Measurements from ENCODE around the gene ATXN7L3B. TPM values are rescaled to one million over a fixed set of nuclear protein-coding genes. Genes with fewer than 3 reads are reported as not detected.

Gene ATXN7L3B
- total and polyA plus RNA-seq, 9 of the 15 experiments (the other 6 are each of a cell fraction or from before 2014, with no cell fraction given): 10.3 to 40.5 (median 31.0) TPM

GRCh38 chr12:74563927-74564326, 26.3 kb downstream of the ATXN7L3B start:
- Histone ChIP-seq H3K9me1 (ENCODE audit: control insufficient read depth, insufficient read depth, low read length) (no peaks in the 10 kb centered on the region), H4K20me1 (replicated peaks; ENCODE audit: control insufficient read depth, insufficient read depth, low read length) (no peaks in the 10 kb centered on the region), H2AFZ (ENCODE audit: low read depth, low read length) (no peak overlapping the region), H3K4me1 (replicated peaks in 1 of 2; ENCODE audit: control insufficient read depth in 2 of 2, insufficient read depth in 2 of 2, low read length in 2 of 2) (no peaks in the 10 kb centered on the region), H3K9ac (ENCODE audit: insufficient read depth in 1 of 2, low read depth in 2 of 2, low read length in 2 of 2) (no peak overlapping the region), H3K4me2 (ENCODE audit: insufficient read depth, low read length) (no peak overlapping the region), H3K36me3 (ENCODE audit: control insufficient read depth, insufficient read depth, low read length) (no peaks in the 10 kb centered on the region), H3K4me3 (no peak overlapping the region), H3K79me2 (ENCODE audit: control insufficient read depth, insufficient read depth, low read length) (no peaks in the 10 kb centered on the region), H3K9me3 (replicated peaks; ENCODE audit: control insufficient read depth, insufficient read depth, low read depth, low read length) (no peaks in the 10 kb centered on the region), H3K27me3 (ENCODE audit: control insufficient read depth in 2 of 2, insufficient read depth in 2 of 2, low read length in 2 of 2) (no peaks in the 10 kb centered on the region), H3K27ac (ENCODE audit: extremely low read depth, low read depth, low read length) (no peak overlapping the region)
- POLR2A ChIA-PET: no interaction called here
- in situ Hi-C loops (cut with MboI): no loop called here
- TF ChIP-seq SRSF3 (IDR thresholded peaks at IDR 0.05; ENCODE audit: insufficient read depth, low read length) (no peak), EP400 (IDR thresholded peaks at IDR 0.05) (no peak), CHCHD3 (CRISPR knock-in tag; IDR thresholded peaks at IDR 0.05) (no peak), ZKSCAN1 (IDR thresholded peaks at IDR 0.05; ENCODE audit: low read depth, low read length) (no peak), U2AF1 (optimal IDR thresholded peaks at IDR 0.05; ENCODE audit: low read depth, low read length) (no peak)
- intact Hi-C loops (cut with micrococcal nuclease): no loop called here
- ATAC-seq: no peak
- no peak for FAIRE-seq
- CTCF ChIA-PET (ENCODE audit: low intra/inter-chr PET ratio): no interaction called here
- no TSS peak for BruUV-seq (replicated peaks)
- DNase-seq (ENCODE audit: extremely low read depth in 1 of 4, low spot score in 3 of 4): no peak

- DNase-seq (ENCODE audit: extremely low read depth in 1 of 4, low spot score in 3 of 4): no peak
- Histone ChIP-seq H3K4me2 (ENCODE audit: insufficient read depth, low read length) (no peak overlapping the region), H2AFZ (ENCODE audit: low read depth, low read length) (no peak overlapping the region), H4K20me1 (replicated peaks; ENCODE audit: control insufficient read depth, insufficient read depth, low read length) (no peaks in the 10 kb centered on the region), H3K27ac (ENCODE audit: extremely low read depth, low read depth, low read length) (no peak overlapping the region), H3K9me1 (ENCODE audit: control insufficient read depth, insufficient read depth, low read length) (no peaks in the 10 kb centered on the region), H3K36me3 (ENCODE audit: control insufficient read depth, insufficient read depth, low read length) (no peaks in the 10 kb centered on the region), H3K4me1 (replicated peaks in 1 of 2; ENCODE audit: control insufficient read depth in 2 of 2, insufficient read depth in 2 of 2, low read length in 2 of 2) (no peaks in the 10 kb centered on the region), H3K9ac (ENCODE audit: insufficient read depth in 1 of 2, low read depth in 2 of 2, low read length in 2 of 2) (no peak overlapping the region), H3K9me3 (replicated peaks; ENCODE audit: control insufficient read depth, insufficient read depth, low read depth, low read length) (no peaks in the 10 kb centered on the region), H3K27me3 (ENCODE audit: control insufficient read depth in 2 of 2, insufficient read depth in 2 of 2, low read length in 2 of 2) (no peaks in the 10 kb centered on the region), H3K4me3 (no peak overlapping the region), H3K79me2 (ENCODE audit: control insufficient read depth, insufficient read depth, low read length) (no peaks in the 10 kb centered on the region)
- no peak for ATAC-seq
- WGBS (ENCODE audit: insufficient coverage, low coverage, missing lambda C conversion rate): 0% methylated on average over 2 of the region's 2 CpGs
- CTCF ChIA-PET (ENCODE audit: low intra/inter-chr PET ratio): no interaction called here
- intact Hi-C loops (cut with micrococcal nuclease) (no loop called here), in situ Hi-C loops (cut with MboI) (no loop called here)
- no peak for FAIRE-seq
- POLR2A ChIA-PET: no interaction called here
- BruUV-seq (replicated peaks): no TSS peak
- TF ChIP-seq GABPB2 (CRISPR knock-in tag; conservative IDR thresholded peaks at IDR 0.05) (no peak), ZNF324 (CRISPR knock-in tag; IDR thresholded peaks at IDR 0.05) (no peak), FOXP1 (CRISPR knock-in tag; IDR thresholded peaks at IDR 0.05) (no peak), CBX3 (IDR thresholded peaks at IDR 0.05; ENCODE audit: borderline replicate concordance in 1 of 2, low read length in 2 of 2) (no peak), PHB2 (IDR thresholded peaks at IDR 0.05; ENCODE audit: low read depth) (no peak)
- TF ChIP-seq, protein P1, sequence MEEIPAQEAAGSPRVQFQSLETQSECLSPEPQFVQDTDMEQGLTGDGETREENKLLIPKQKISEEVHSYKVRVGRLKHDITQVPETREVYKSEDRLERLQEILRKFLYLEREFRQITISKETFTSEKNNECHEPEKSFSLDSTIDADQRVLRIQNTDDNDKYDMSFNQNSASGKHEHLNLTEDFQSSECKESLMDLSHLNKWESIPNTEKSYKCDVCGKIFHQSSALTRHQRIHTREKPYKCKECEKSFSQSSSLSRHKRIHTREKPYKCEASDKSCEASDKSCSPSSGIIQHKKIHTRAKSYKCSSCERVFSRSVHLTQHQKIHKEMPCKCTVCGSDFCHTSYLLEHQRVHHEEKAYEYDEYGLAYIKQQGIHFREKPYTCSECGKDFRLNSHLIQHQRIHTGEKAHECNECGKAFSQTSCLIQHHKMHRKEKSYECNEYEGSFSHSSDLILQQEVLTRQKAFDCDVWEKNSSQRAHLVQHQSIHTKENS (CRISPR knock-in tag; IDR thresholded peaks at IDR 0.05): no peak
- TF ChIP-seq, protein P2, sequence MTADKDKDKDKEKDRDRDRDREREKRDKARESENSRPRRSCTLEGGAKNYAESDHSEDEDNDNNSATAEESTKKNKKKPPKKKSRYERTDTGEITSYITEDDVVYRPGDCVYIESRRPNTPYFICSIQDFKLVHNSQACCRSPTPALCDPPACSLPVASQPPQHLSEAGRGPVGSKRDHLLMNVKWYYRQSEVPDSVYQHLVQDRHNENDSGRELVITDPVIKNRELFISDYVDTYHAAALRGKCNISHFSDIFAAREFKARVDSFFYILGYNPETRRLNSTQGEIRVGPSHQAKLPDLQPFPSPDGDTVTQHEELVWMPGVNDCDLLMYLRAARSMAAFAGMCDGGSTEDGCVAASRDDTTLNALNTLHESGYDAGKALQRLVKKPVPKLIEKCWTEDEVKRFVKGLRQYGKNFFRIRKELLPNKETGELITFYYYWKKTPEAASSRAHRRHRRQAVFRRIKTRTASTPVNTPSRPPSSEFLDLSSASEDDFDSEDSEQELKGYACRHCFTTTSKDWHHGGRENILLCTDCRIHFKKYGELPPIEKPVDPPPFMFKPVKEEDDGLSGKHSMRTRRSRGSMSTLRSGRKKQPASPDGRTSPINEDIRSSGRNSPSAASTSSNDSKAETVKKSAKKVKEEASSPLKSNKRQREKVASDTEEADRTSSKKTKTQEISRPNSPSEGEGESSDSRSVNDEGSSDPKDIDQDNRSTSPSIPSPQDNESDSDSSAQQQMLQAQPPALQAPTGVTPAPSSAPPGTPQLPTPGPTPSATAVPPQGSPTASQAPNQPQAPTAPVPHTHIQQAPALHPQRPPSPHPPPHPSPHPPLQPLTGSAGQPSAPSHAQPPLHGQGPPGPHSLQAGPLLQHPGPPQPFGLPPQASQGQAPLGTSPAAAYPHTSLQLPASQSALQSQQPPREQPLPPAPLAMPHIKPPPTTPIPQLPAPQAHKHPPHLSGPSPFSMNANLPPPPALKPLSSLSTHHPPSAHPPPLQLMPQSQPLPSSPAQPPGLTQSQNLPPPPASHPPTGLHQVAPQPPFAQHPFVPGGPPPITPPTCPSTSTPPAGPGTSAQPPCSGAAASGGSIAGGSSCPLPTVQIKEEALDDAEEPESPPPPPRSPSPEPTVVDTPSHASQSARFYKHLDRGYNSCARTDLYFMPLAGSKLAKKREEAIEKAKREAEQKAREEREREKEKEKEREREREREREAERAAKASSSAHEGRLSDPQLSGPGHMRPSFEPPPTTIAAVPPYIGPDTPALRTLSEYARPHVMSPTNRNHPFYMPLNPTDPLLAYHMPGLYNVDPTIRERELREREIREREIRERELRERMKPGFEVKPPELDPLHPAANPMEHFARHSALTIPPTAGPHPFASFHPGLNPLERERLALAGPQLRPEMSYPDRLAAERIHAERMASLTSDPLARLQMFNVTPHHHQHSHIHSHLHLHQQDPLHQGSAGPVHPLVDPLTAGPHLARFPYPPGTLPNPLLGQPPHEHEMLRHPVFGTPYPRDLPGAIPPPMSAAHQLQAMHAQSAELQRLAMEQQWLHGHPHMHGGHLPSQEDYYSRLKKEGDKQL (CRISPR knock-in tag; IDR thresholded peaks at IDR 0.05; ENCODE audit: borderline replicate concordance): no peak
These were observed 40.9 kb downstream of the ATXN7L3B start for GRCh38 chr12:74578486-74578885.
